SK-N-SH (cell line): ENCODE results near the gene TTC7B. TPM values are rescaled to one million over a fixed set of nuclear protein-coding genes. Genes with fewer than 3 reads are reported as not detected.

Source experiments
- CTCF ChIA-PET: fragments of 300-600, 350-600 bp; formaldehyde crosslinking; extraction: SDS; loops from one replicate; lab custom pipeline; 2021; lab: Yijun Ruan, JAX
- POLR2A ChIA-PET: fragments of 350-600 bp; sonication (Branson Sonifier 250); formaldehyde crosslinking; extraction: SDS; loops from one replicate; lab custom pipeline; 2020; ENCODE audit warnings: antibody characterized with exemption, inconsistent platforms; lab: Yijun Ruan, JAX
- DNase-seq: peaks from one replicate; pipeline ENCODE4 v3.0.0; 2012
- H2AFZ ChIP-seq: fragments of 200-600 bp; sonication (generic); 2 replicates; pipeline ENCODE4 v1.8.1; 2016; ENCODE audit warnings: antibody characterized with exemption, mild to moderate bottlenecking, low read depth
- H3F3A ChIP-seq: fragments of 200-600 bp; sonication (generic); replicated peaks from 2 replicates; pipeline ENCODE3; 2016; ENCODE audit warnings: antibody characterized with exemption, mild to moderate bottlenecking; ENCODE audit not compliant: insufficient read depth
- H3K27ac ChIP-seq, 2 experiments: fragments of 200-500 bp in 1 of 2; fragments of 200-600 bp in 1 of 2; sonication (Bioruptor generic) in 1 of 2; sonication (generic), shearing (Covaris generic) in 1 of 2; 2 replicates each; pipeline versions ENCODE4 v1.5.1 to v1.6.1; 2014 to 2016; ENCODE audit warnings: low read depth in 2 of 2, inconsistent platforms in 1 of 2, low read length in 1 of 2, mild to moderate bottlenecking in 1 of 2, mixed read lengths in 1 of 2
- H3K27me3 ChIP-seq: fragments of 200-600 bp; sonication (generic), shearing (Covaris generic); 2 replicates; pipeline ENCODE4 v1.6.1; 2016; ENCODE audit warnings: mixed run types; ENCODE audit not compliant: insufficient read depth
- H3K36me3 ChIP-seq, 2 experiments: fragments of 200-500 bp in 1 of 2; fragments of 200-600 bp in 1 of 2; sonication (Bioruptor generic) in 1 of 2; sonication (generic) in 1 of 2; replicated peaks in 1 of 2; 2 replicates each; pipeline versions ENCODE3 to v1.5.1; 2014 to 2016; ENCODE audit warnings: low read length in 1 of 2, mild to moderate bottlenecking in 1 of 2; ENCODE audit not compliant: insufficient read depth in 2 of 2, control insufficient read depth in 1 of 2
- H3K4me1 ChIP-seq, 2 experiments: fragments of 200-500 bp in 1 of 2; fragments of 200-600 bp in 1 of 2; sonication (Bioruptor generic) in 1 of 2; sonication (generic), shearing (Covaris generic) in 1 of 2; 2 replicates each; pipeline versions ENCODE4 v1.5.1 to v1.6.1; 2014 to 2016; ENCODE audit warnings: low read depth in 1 of 2, low read length in 1 of 2, mixed run types in 1 of 2; ENCODE audit not compliant: insufficient read depth in 2 of 2, control insufficient read depth in 1 of 2
- H3K4me2 ChIP-seq: fragments of 200-600 bp; sonication (generic), shearing (Covaris generic); 2 replicates; pipeline ENCODE4 v1.6.1; 2017; ENCODE audit warnings: mixed run types
- H3K4me3 ChIP-seq, 2 experiments: fragments of 200-500 bp in 1 of 2; fragments of 200-600 bp in 1 of 2; sonication (Bioruptor generic) in 1 of 2; sonication (generic), shearing (Covaris generic) in 1 of 2; 2 replicates each; pipeline versions ENCODE4 v1.5.1 to v1.8.1; 2014 to 2016; ENCODE audit warnings: low read depth in 2 of 2, inconsistent platforms in 1 of 2, low read length in 1 of 2, mild to moderate bottlenecking in 1 of 2, mixed read lengths in 1 of 2, moderate library complexity in 1 of 2
- H3K79me2 ChIP-seq: fragments of 200-600 bp; sonication (generic); 2 replicates; pipeline ENCODE4 v1.8.1; 2017; ENCODE audit warnings: mild to moderate bottlenecking; ENCODE audit not compliant: insufficient read depth
- H3K9ac ChIP-seq: fragments of 200-600 bp; sonication (generic); 2 replicates; pipeline ENCODE4 v1.6.1; 2017; ENCODE audit warnings: mixed run types
- H3K9me2 ChIP-seq: fragments of 200-600 bp; sonication (generic); 2 replicates; pipeline ENCODE4 v1.6.1; 2017; ENCODE audit warnings: mixed run types
- H3K9me3 ChIP-seq: fragments of 200-600 bp; sonication (generic); 2 replicates; pipeline ENCODE4 v1.6.1; 2017; ENCODE audit warnings: mixed run types, mild to moderate bottlenecking, moderate library complexity
- H4K20me1 ChIP-seq: fragments of 200-600 bp; sonication (generic); 2 replicates; pipeline ENCODE4 v1.6.1; 2017; ENCODE audit warnings: mild to moderate bottlenecking, mixed run types; ENCODE audit not compliant: insufficient read depth
- CTCF ChIP-seq: fragments of 200-600 bp; sonication (generic); IDR thresholded peaks from 2 replicates; pipeline ENCODE4 v1.6.1; 2017; ENCODE audit warnings: antibody characterized with exemption, mild to moderate bottlenecking, moderate library complexity
- ELF1 ChIP-seq: IDR thresholded peaks from 2 replicates; pipeline ENCODE4 v1.4.0; 2012
- EP300 ChIP-seq, 2 experiments: IDR thresholded peaks; 2 replicates each; pipeline versions ENCODE4 v1.4.0 to v1.6.1; 2012; ENCODE audit warnings: borderline replicate concordance in 1 of 2, low read depth in 1 of 2, low read length in 1 of 2
- EZH2phosphoT487 ChIP-seq: fragments of 200-600 bp; sonication (generic); IDR thresholded peaks from 2 replicates; pipeline ENCODE4 v1.6.1; 2017; ENCODE audit warnings: low read depth, mixed run types, mild to moderate bottlenecking, antibody characterized with exemption, moderate library complexity, borderline replicate concordance
- FOSL2 ChIP-seq: IDR thresholded peaks from 2 replicates; pipeline ENCODE4 v1.4.0; 2012; ENCODE audit warnings: low read depth, mild to moderate bottlenecking, moderate library complexity, borderline replicate concordance
- FOXJ3 ChIP-seq: sonication (generic); formaldehyde crosslinking; IDR thresholded peaks from 2 replicates; pipeline ENCODE4 v1.5.1; 2020; ENCODE audit warnings: mild to moderate bottlenecking, missing genetic modification reagents
- FOXM1 ChIP-seq: IDR thresholded peaks from 2 replicates; pipeline ENCODE4 v1.4.0; 2012; ENCODE audit warnings: low read depth, mild to moderate bottlenecking
- GATA2 ChIP-seq: sonication (generic); formaldehyde crosslinking; IDR thresholded peaks from 2 replicates; pipeline ENCODE4 v1.5.0; 2020; ENCODE audit warnings: mild to moderate bottlenecking, missing genetic modification reagents
- MXI1 ChIP-seq: IDR thresholded peaks from 2 replicates; pipeline ENCODE4 v1.6.1; 2012; ENCODE audit warnings: mild to moderate bottlenecking, low read depth, low read length, improper control_type of control experiment
- POLR2AphosphoS5 ChIP-seq: IDR thresholded peaks from 2 replicates; pipeline ENCODE4 v1.6.1; 2012; ENCODE audit warnings: low read depth, low read length
- RAD21 ChIP-seq: IDR thresholded peaks from 2 replicates; pipeline ENCODE4 v1.6.1; 2012; ENCODE audit warnings: mild to moderate bottlenecking, low read length
- RFX5 ChIP-seq: IDR thresholded peaks from 2 replicates; pipeline ENCODE4 v1.6.1; 2012; ENCODE audit warnings: mild to moderate bottlenecking, improper control_type of control experiment, low read length
- SMC3 ChIP-seq: IDR thresholded peaks from 2 replicates; pipeline ENCODE4 v1.6.1; 2012; ENCODE audit warnings: low read depth, low read length, improper control_type of control experiment
- USF1 ChIP-seq: IDR thresholded peaks from 2 replicates; pipeline ENCODE4 v1.4.0; 2012; ENCODE audit warnings: low read depth, borderline replicate concordance
- YY1 ChIP-seq: IDR thresholded peaks from 2 replicates; pipeline ENCODE4 v1.4.0; 2012; ENCODE audit warnings: low read depth, mild to moderate bottlenecking
- WGBS: methylation state at CpG from one replicate; pipeline ENCODE4 v1.1.6; 2017; ENCODE audit warnings: low lambda C conversion rate; 5-methylcytosine and 5-hydroxymethylcytosine counted together
- polyA plus RNA-seq, 3 experiments: library from polyadenylated mRNA; depleted of rRNA; stranded (reverse); fragments of >200 nt; gene quantifications; 2 replicates each; pipeline ENCODE4 v1.2.3, GENCODE V29; 2012

The TTC7B gene
- polyA plus RNA-seq, 1 of the 3 experiments (the other 2 are of a cell fraction): 43.1 TPM

GRCh38 chr14:90651976-90652560 lies 164.2 kb downstream of the TTC7B start:
- 85% methylated on average over 9 of the region's 9 CpGs for WGBS
- Histone ChIP-seq H2AFZ (no peak overlapping the region), H3K36me3 (peaks cover 0 to 5% of the 10 kb centered on the region in 2 experiments), H4K20me1 (no peaks in the 10 kb centered on the region), H3K4me1 (peaks cover 3 to 13% of the 10 kb centered on the region in 2 experiments), H3K27ac (no peak overlapping the region), H3K9me2 (no peaks in the 10 kb centered on the region), H3K9me3 (no peaks in the 10 kb centered on the region), H3F3A (peaks cover 7% of the 10 kb centered on the region), H3K4me3 (no peak overlapping the region), H3K79me2 (no peaks in the 10 kb centered on the region), H3K27me3 (no peaks in the 10 kb centered on the region), H3K9ac (no peak overlapping the region), H3K4me2 (no peak overlapping the region)
- DNase-seq: no peak
- ChIA-PET CTCF (interaction anchor here (0.6 to 1.4 kb wide), 2 partner anchors 15 to 106 kb away, joined by 3 read pairs; no protein-coding TSS in a partner anchor), POLR2A (no interaction called here)
- no peak for TF ChIP-seq MXI1
- TF ChIP-seq CTCF: no peak
- TF ChIP-seq POLR2AphosphoS5: no peak
- TF ChIP-seq USF1: no peak
- TF ChIP-seq GATA2: no peak
- no peak for TF ChIP-seq SMC3

- H2AFZ ChIP-seq: no peak overlapping the region
- WGBS: 96% methylated on average over 5 of the region's 5 CpGs
- H3K79me2 ChIP-seq: no peaks in the 10 kb centered on the region
- no peak overlapping the region for H3K4me2 ChIP-seq
- H3K4me1 ChIP-seq: peaks cover 3 to 13% of the 10 kb centered on the region in 2 experiments
- H3K27me3 ChIP-seq: no peaks in the 10 kb centered on the region
- DNase-seq: no peak
- H3K9me3 ChIP-seq: no peaks in the 10 kb centered on the region
- H3K4me3 ChIP-seq: no peak overlapping the region
- TF ChIP-seq GATA2 (no peak), EZH2phosphoT487 (no peak), FOXM1 (no peak), POLR2AphosphoS5 (no peak), FOSL2 (no peak), EP300 (IDR thresholded peaks at IDR 0.05; ENCODE audit: borderline replicate concordance in 1 of 2, low read depth in 1 of 2, low read length in 1 of 2) (no peak), YY1 (no peak), RAD21 (no peak), ELF1 (no peak), RFX5 (no peak), USF1 (no peak), FOXJ3 (CRISPR knock-in tag) (no peak)
- H3K9ac ChIP-seq: no peak overlapping the region
- H3K27ac ChIP-seq: no peak overlapping the region
- H4K20me1 ChIP-seq: no peaks in the 10 kb centered on the region
- H3K36me3 ChIP-seq: peaks cover 0 to 5% of the 10 kb centered on the region in 2 experiments
- peaks cover 7% of the 10 kb centered on the region for H3F3A ChIP-seq
- ChIA-PET CTCF (interaction anchor here (0.6 to 1.4 kb wide), 2 partner anchors 14 to 107 kb away, joined by 3 read pairs; no protein-coding TSS in a partner anchor), POLR2A (no interaction called here)
- H3K9me2 ChIP-seq: no peaks in the 10 kb centered on the region
Observed at GRCh38 chr14:90651271-90651804, 164.9 kb downstream of the TTC7B start.
